HG03066 (cell line): Measurements from ENCODE around the gene GALNT18.

Source experiments
- ATAC-seq: cut with Tn5 transposase; IDR thresholded peaks from one replicate; pipeline ENCODE4 v1.9.1; 2021; ENCODE audit warnings: low read depth; ENCODE audit not compliant: unreplicated experiment

Gene GALNT18

GRCh38 chr11:11570823-11571222, 51.0 kb downstream of the GALNT18 start:
- no peak for ATAC-seq

GRCh38 chr11:11569936-11570491, 51.8 kb downstream of the GALNT18 start:
- ATAC-seq, result no peak

GRCh38 chr11:11568651-11569229, 53.1 kb downstream of the GALNT18 start:
- no peak for ATAC-seq

- no peak for ATAC-seq
Observed at GRCh38 chr11:11567936-11568650, 53.7 kb downstream of the GALNT18 start.

GRCh38 chr11:11565636-11566035, 56.2 kb downstream of the GALNT18 start:
- no peak for ATAC-seq

- ATAC-seq, result no peak
Observed at GRCh38 chr11:11563200-11563975, 58.4 kb downstream of the GALNT18 start.

GRCh38 chr11:11561991-11562390, 59.8 kb downstream of the GALNT18 start:
- ATAC-seq, result no peak

- ATAC-seq, result no peak
Observed at GRCh38 chr11:11558826-11559225, 63.0 kb downstream of the GALNT18 start.

- ATAC-seq, result no peak
Observed at GRCh38 chr11:11558396-11558795, 63.4 kb downstream of the GALNT18 start.

- ATAC-seq, result no peak
Observed at GRCh38 chr11:11555208-11555607, 66.6 kb downstream of the GALNT18 start.

GRCh38 chr11:11553573-11553972, 68.2 kb downstream of the GALNT18 start:
- no peak for ATAC-seq

- no peak for ATAC-seq
Observed at GRCh38 chr11:11552529-11553087, 69.2 kb downstream of the GALNT18 start.

- no peak for ATAC-seq
Observed at GRCh38 chr11:11550534-11550933, 71.3 kb downstream of the GALNT18 start.

GRCh38 chr11:11545285-11546275, 76.2 kb downstream of the GALNT18 start:
- no peak for ATAC-seq

GRCh38 chr11:11543656-11544055, 78.1 kb downstream of the GALNT18 start:
- ATAC-seq, result no peak

GRCh38 chr11:11540157-11540556, 81.6 kb downstream of the GALNT18 start:
- no peak for ATAC-seq

GRCh38 chr11:11538277-11538960, 83.4 kb downstream of the GALNT18 start:
- no peak for ATAC-seq

GRCh38 chr11:11537871-11538270, 83.9 kb downstream of the GALNT18 start:
- no peak for ATAC-seq

GRCh38 chr11:11537372-11537771, 84.4 kb downstream of the GALNT18 start:
- no peak for ATAC-seq
